PC-3 (cell line): ENCODE data around the gene NDRG2. TPM values are rescaled to one million over a fixed set of nuclear protein-coding genes. Genes with fewer than 3 reads are reported as not detected.

Source experiments
- ATAC-seq: fragments of 200-7000 bp; cut with Tn5 transposase; 2 replicates; pipeline ENCODE4 v1.9.1; 2020; ENCODE audit warnings: mild to moderate bottlenecking, moderate library complexity
- BruUV-seq: library from RNA; stranded (reverse); fragments of 400-500 nt; replicated peaks from 2 replicates; lab custom pipeline; 2021; lab: Mats Ljungman, UMichigan
- CTCF ChIA-PET: fragments of 300-600 bp; sonication (Branson Sonifier 250); formaldehyde crosslinking; loops from one replicate; lab custom pipeline; 2022; ENCODE audit warnings: antibody characterized with exemption; lab: Charles Lee
- POLR2A ChIA-PET: fragments of 300-600 bp; sonication (Branson Sonifier 250); formaldehyde crosslinking; loops from one replicate; lab custom pipeline; 2022; ENCODE audit warnings: antibody characterized with exemption; ENCODE audit not compliant: unreplicated experiment; lab: Charles Lee
- DNase-seq: peaks from one replicate; pipeline ENCODE4 v3.0.0-alpha.2; 2015
- H2AFZ ChIP-seq: fragments of 300-600 bp; sonication (generic); 2 replicates; pipeline ENCODE4 v1.6.0; 2016; ENCODE audit warnings: antibody characterized with exemption, low read length
- H3F3A ChIP-seq: fragments of 300-600 bp; sonication (generic); one replicate; pipeline ENCODE4 v1.6.0; 2017; ENCODE audit warnings: antibody characterized with exemption, low read length, control low read depth, mild to moderate bottlenecking; ENCODE audit not compliant: unreplicated experiment
- H3K27ac ChIP-seq: fragments of 300-600 bp; sonication (generic); 2 replicates; pipeline ENCODE4 v1.5.1; 2016; ENCODE audit warnings: mild to moderate bottlenecking, low read length
- H3K27me3 ChIP-seq: fragments of 300-600 bp; sonication (generic); 2 replicates; pipeline ENCODE4 v1.6.1; 2016; ENCODE audit warnings: low read length, mixed read lengths
- H3K36me3 ChIP-seq: fragments of 300-600 bp; sonication (generic); 2 replicates; pipeline ENCODE4 v1.6.1; 2016; ENCODE audit warnings: low read depth, mixed run types, low read length, mixed read lengths
- H3K4me1 ChIP-seq: fragments of 300-600 bp; sonication (generic); 2 replicates; pipeline ENCODE4 v1.5.1; 2016; ENCODE audit warnings: low read length; ENCODE audit not compliant: insufficient read depth
- H3K4me2 ChIP-seq: fragments of 300-600 bp; sonication (generic); 2 replicates; pipeline ENCODE4 v1.6.0; 2016; ENCODE audit warnings: low read length
- H3K4me3 ChIP-seq: fragments of 300-600 bp; sonication (generic); 2 replicates; pipeline ENCODE4 v1.5.1; 2016; ENCODE audit warnings: mild to moderate bottlenecking, low read length, mixed read lengths
- H3K79me2 ChIP-seq: fragments of 300-600 bp; sonication (generic); 2 replicates; pipeline ENCODE4 v1.6.1; 2017; ENCODE audit warnings: low read length, mixed read lengths
- H3K9ac ChIP-seq: fragments of 300-600 bp; sonication (generic); 2 replicates; pipeline ENCODE4 v1.6.0; 2016; ENCODE audit warnings: mild to moderate bottlenecking, low read length
- H3K9me2 ChIP-seq: fragments of 300-600 bp; sonication (generic); replicated peaks from 2 replicates; pipeline ENCODE4 v1.6.1; 2016; ENCODE audit warnings: mixed run types, low read length, mixed read lengths
- H3K9me3 ChIP-seq: fragments of 300-600 bp; sonication (generic); 2 replicates; pipeline ENCODE4 v1.6.1; 2016; ENCODE audit warnings: low read length, mixed read lengths
- H4K20me1 ChIP-seq: fragments of 300-600 bp; sonication (generic); 2 replicates; pipeline ENCODE4 v1.6.1; 2016; ENCODE audit warnings: low read length, mixed read lengths
- EZH2 ChIP-seq: fragments of 300-600 bp; sonication (generic); IDR thresholded peaks from one replicate; pipeline ENCODE4 v1.6.1; 2017; ENCODE audit warnings: antibody characterized with exemption, mild to moderate bottlenecking, low read length; ENCODE audit not compliant: unreplicated experiment
- EZH2phosphoT487 ChIP-seq: fragments of 300-600 bp; sonication (generic); IDR thresholded peaks from 2 replicates; pipeline ENCODE4 v1.6.1; 2018; ENCODE audit warnings: mild to moderate bottlenecking, antibody characterized with exemption, low read length, borderline replicate concordance
- intact Hi-C: fragments of 100-400 bp; cut with micrococcal nuclease; formaldehyde crosslinking; loops from 2 replicates; pipeline ENCODE4 v1.9.0; 2023
- total RNA-seq: library from RNA; depleted of rRNA; stranded (reverse); fragments of >200 nt; gene quantifications from 2 replicates; pipeline ENCODE4 v1.2.3, GENCODE V29; 2014
- TF ChIP-seq, protein P1 (sequence below): fragments of 300-600 bp; sonication (generic); conservative IDR thresholded peaks from 2 replicates; pipeline ENCODE4 v1.5.1; 2017; ENCODE audit warnings: antibody characterized with exemption, low read depth, mild to moderate bottlenecking, low read length

NDRG2 gene
- total RNA-seq, 1 experiment from 2014 or later, result 4.0 TPM

DNA sequence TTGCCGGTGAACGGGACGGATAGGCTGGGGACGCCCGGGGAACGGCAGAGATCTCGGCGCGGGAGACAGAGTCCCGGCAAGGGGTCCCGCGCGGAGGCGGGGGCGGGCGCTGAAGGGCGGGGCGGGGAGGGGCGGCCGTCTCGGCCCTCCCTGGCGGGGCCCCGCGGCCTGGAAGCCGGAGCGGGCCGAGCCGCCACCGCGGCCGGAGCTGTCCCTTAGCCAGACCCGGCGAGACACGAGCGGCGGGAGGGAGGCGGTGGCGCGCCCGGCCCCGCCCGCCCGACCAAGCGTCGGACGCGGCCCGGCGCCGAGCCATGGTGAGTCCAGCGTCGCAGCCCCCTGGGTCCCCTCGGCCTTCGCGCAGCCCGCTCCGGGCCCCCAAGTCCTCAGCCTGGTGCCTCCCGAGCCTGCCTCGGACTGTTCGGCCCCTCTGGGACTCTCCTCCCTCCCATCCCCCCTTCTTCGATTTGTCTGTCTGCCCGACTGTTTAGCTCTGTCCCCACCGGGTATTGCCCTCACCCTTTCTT lies 45.3 kb upstream of the NDRG2 start, which contains the start of gene ARHGEF40:
ARHGEF40 (plus strand) TSS at position 222 of the 527 bp plus-strand sequence; CDS start at position 315, 93 bp downstream.
- Histone ChIP-seq H3K4me1 (peaks cover 6% of the 10 kb centered on the region; the same call in 1 of the 2 replicates), H3K27me3 (peaks cover 52% of the 10 kb centered on the region), H3K27ac (no peak within 1 kb of the TSS), H3F3A (no peaks in the 10 kb centered on the region), H4K20me1 (no peaks in the 10 kb centered on the region), H3K36me3 (no peaks in the 10 kb centered on the region), H3K4me3 (peak within 1 kb of the TSS; percentile 72), H3K9me2 (no peaks in the 10 kb centered on the region), H2AFZ (peak within 1 kb of the TSS; percentile 73), H3K9ac (no peak within 1 kb of the TSS; the same call in 1 of the 2 replicates), H3K79me2 (no peaks in the 10 kb centered on the region), H3K9me3 (no peaks in the 10 kb centered on the region), H3K4me2 (peak within 1 kb of the TSS; percentile 93)
- DNase-seq, result peak; percentile 30
- ChIA-PET POLR2A (no interaction called here), CTCF (interaction anchor here (1.0 to 1.1 kb wide), 2 partner anchors 23 to 34 kb away, joined by 3 to 4 read pairs; no protein-coding TSS in a partner anchor)
- intact Hi-C loops, result no loop called here
- peak; percentile 57 for ATAC-seq
- no TSS peak for BruUV-seq
- TF ChIP-seq EZH2phosphoT487, result no peak
- TF ChIP-seq EZH2, result no peak
- TF ChIP-seq, protein P1, sequence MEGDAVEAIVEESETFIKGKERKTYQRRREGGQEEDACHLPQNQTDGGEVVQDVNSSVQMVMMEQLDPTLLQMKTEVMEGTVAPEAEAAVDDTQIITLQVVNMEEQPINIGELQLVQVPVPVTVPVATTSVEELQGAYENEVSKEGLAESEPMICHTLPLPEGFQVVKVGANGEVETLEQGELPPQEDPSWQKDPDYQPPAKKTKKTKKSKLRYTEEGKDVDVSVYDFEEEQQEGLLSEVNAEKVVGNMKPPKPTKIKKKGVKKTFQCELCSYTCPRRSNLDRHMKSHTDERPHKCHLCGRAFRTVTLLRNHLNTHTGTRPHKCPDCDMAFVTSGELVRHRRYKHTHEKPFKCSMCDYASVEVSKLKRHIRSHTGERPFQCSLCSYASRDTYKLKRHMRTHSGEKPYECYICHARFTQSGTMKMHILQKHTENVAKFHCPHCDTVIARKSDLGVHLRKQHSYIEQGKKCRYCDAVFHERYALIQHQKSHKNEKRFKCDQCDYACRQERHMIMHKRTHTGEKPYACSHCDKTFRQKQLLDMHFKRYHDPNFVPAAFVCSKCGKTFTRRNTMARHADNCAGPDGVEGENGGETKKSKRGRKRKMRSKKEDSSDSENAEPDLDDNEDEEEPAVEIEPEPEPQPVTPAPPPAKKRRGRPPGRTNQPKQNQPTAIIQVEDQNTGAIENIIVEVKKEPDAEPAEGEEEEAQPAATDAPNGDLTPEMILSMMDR, result no peak

DNA sequence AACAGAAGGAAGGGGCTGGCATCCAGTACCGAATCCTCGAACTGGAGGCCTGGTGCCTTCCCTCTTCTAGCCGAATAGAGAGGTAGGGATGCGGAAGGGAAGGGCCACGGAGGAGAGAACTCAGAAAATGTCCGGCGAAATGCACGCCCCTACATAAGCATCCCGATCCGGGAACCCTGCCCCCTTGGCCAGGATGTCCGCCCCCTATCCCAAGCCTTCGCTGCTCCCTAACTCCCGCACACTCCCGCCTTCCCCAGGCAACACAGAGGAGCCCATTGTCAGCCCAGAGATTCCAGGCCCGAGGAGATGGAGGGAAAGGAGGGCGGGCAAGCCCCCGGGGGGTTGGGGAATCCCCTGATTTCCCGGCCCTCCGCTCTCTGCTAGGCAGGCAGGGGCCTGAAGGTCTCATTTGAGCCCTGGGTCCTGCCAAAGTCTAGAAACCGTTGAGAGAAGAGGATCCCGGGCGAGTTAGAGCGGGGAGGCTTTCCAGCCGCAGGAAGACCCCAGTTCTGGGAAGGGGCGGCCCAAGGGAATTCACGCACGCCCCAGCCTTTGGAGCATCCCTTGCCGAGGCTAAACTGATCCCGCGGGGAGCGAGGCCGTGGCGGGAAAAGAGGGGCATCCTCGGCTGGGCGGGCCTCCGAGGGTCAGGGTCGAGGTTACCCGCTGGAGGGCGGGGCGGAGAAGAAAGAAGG lies 44.7 kb upstream of the NDRG2 start:
- ATAC-seq, result peak; percentile 4
- H3K4me2 ChIP-seq, result peak overlapping the region; percentile 93
- no peaks in the 10 kb centered on the region for H3K9me2 ChIP-seq
- no peaks in the 10 kb centered on the region for H3K36me3 ChIP-seq
- peaks cover 6% of the 10 kb centered on the region; the same call in 1 of the 2 replicates for H3K4me1 ChIP-seq
- no peaks in the 10 kb centered on the region for H3K9me3 ChIP-seq
- ChIA-PET CTCF (interaction anchor here (1.1 to 1.6 kb wide), 3 partner anchors 35 to 54 kb away, joined by 4 to 34 read pairs (median 7); no protein-coding TSS in a partner anchor), POLR2A (no interaction called here)
- H2AFZ ChIP-seq, result peak overlapping the region; percentile 63
- H3F3A ChIP-seq, result no peaks in the 10 kb centered on the region
- peaks cover 56% of the 10 kb centered on the region for H3K27me3 ChIP-seq
- intact Hi-C loops, result no loop called here
- peak overlapping the region; percentile 72 for H3K4me3 ChIP-seq
- TF ChIP-seq EZH2 (peak; percentile 61), EZH2phosphoT487 (peak; percentile 46; the same call in 1 of the 2 replicates)
- TF ChIP-seq, protein P1, result no peak
- no peaks in the 10 kb centered on the region for H3K79me2 ChIP-seq
- no peak overlapping the region for H3K27ac ChIP-seq
- DNase-seq, result no peak
- no TSS peak for BruUV-seq
- no peaks in the 10 kb centered on the region for H4K20me1 ChIP-seq
- no peak overlapping the region for H3K9ac ChIP-seq
